Ascending aorta (tissue), 2 donors: Measurements from ENCODE around the gene KCNE1. TPM values are rescaled to one million over a fixed set of nuclear protein-coding genes. Genes with fewer than 3 reads are reported as not detected.
A peak's percentile ranks its signal among the peaks of the same experiment; 100 is the strongest.

Source experiments
- DNase-seq, 2 donors: peaks; one replicate each; pipeline ENCODE4 v3.0.0-alpha.2; 2019; ENCODE audit warnings: low spot score in 2 of 2
- H3K27ac ChIP-seq, 2 donors: fragments of 200-600 bp; sonication (generic); one replicate each; pipeline ENCODE4 v1.5.1; 2016 to 2017; ENCODE audit warnings: mild to moderate bottlenecking in 1 of 2
- H3K27me3 ChIP-seq: fragments of 200-600 bp; sonication (generic); one replicate; pipeline ENCODE4 v1.5.1; 2017
- H3K36me3 ChIP-seq, 2 donors: fragments of 200-600 bp; sonication (generic); one replicate each; pipeline ENCODE4 v1.5.1; 2016
- H3K4me1 ChIP-seq, 2 donors: fragments of 200-600 bp; sonication (generic); one replicate each; pipeline ENCODE4 v1.5.1; 2016 to 2017; ENCODE audit warnings: mild to moderate bottlenecking in 1 of 2
- H3K4me3 ChIP-seq, 2 donors: fragments of 200-600 bp; sonication (generic); one replicate each; pipeline ENCODE4 v1.5.1; 2016 to 2017; ENCODE audit warnings: mild to moderate bottlenecking in 1 of 2
- H3K9me3 ChIP-seq, 2 donors: fragments of 200-600 bp; sonication (generic); one replicate each; pipeline ENCODE4 v1.5.1; 2016
- CTCF ChIP-seq, 3 experiments: fragments of 200-600 bp in 2 of 3; fragments of 450-650 bp in 1 of 3; sonication (generic) in 2 of 3; IDR thresholded peaks; one replicate each; pipeline ENCODE4 v1.5.1; 2016 to 2019; ENCODE audit warnings: antibody characterized with exemption in 3 of 3, mild to moderate bottlenecking in 1 of 3, moderate library complexity in 1 of 3
- intact Hi-C: fragments of 100-400 bp; cut with DNase I; formaldehyde crosslinking; loops from one replicate; pipeline ENCODE4 v1.15.1; 2023
- total RNA-seq: library from RNA; depleted of rRNA; stranded (reverse); fragments of >200 nt; gene quantifications from one replicate; pipeline ENCODE4 v1.1.0, GENCODE V29; 2016

KCNE1 gene
- total RNA-seq, 1 donor from 2014 or later: 5.7 TPM

GRCh38 chr21:34534522-34534921 is 22.5 kb upstream of the KCNE1 start:
- H3K4me1 ChIP-seq: peaks cover 0 to 13% of the 10 kb centered on the region in 2 donors
- no peak for TF ChIP-seq CTCF (IDR thresholded peaks at IDR 0.05)
- H3K27ac ChIP-seq: no peak overlapping the region
- H3K4me3 ChIP-seq: no peak overlapping the region
- H3K36me3 ChIP-seq: no peaks in the 10 kb centered on the region
- no peaks in the 10 kb centered on the region for H3K27me3 ChIP-seq
- no peak for DNase-seq
- H3K9me3 ChIP-seq: no peaks in the 10 kb centered on the region
- intact Hi-C loops: no loop called here

- Histone ChIP-seq H3K27me3 (no peaks in the 10 kb centered on the region), H3K4me3 (no peak overlapping the region)
- intact Hi-C loops: no loop called here
Measured at GRCh38 chr21:34533938-34534337, 21.9 kb upstream of the KCNE1 start.

GRCh38 chr21:34531399-34531798 is 19.4 kb upstream of the KCNE1 start:
- peak overlapping the region in 1 of 2 donors; percentile 23 for H3K27ac ChIP-seq
- no peak for TF ChIP-seq CTCF (IDR thresholded peaks at IDR 0.05)
- H3K4me3 ChIP-seq: no peak overlapping the region
- no peaks in the 10 kb centered on the region for H3K9me3 ChIP-seq
- no peak for DNase-seq
- H3K36me3 ChIP-seq: no peaks in the 10 kb centered on the region
- H3K27me3 ChIP-seq: no peaks in the 10 kb centered on the region
- H3K4me1 ChIP-seq: peaks cover 0 to 22% of the 10 kb centered on the region in 2 donors
- intact Hi-C loops: no loop called here

More at GRCh38 chr21:34533938-34534337, 21.9 kb upstream of the KCNE1 start:
- Histone ChIP-seq H3K9me3 (no peaks in the 10 kb centered on the region), H3K27ac (no peak overlapping the region), H3K36me3 (no peaks in the 10 kb centered on the region), H3K4me1 (peaks cover 0 to 13% of the 10 kb centered on the region in 2 donors)
- no peak for DNase-seq
- no peak for TF ChIP-seq CTCF (IDR thresholded peaks at IDR 0.05)

GRCh38 chr21:34530261-34530660 is 18.3 kb upstream of the KCNE1 start:
- H3K9me3 ChIP-seq: no peaks in the 10 kb centered on the region
- no peaks in the 10 kb centered on the region for H3K27me3 ChIP-seq
- H3K36me3 ChIP-seq: no peaks in the 10 kb centered on the region
- H3K27ac ChIP-seq: peak overlapping the region; percentile 44 to 50
- peaks cover 0 to 22% of the 10 kb centered on the region in 2 donors for H3K4me1 ChIP-seq
- DNase-seq: no peak
- TF ChIP-seq CTCF (IDR thresholded peaks at IDR 0.05): no peak
- intact Hi-C loops: no loop called here
- H3K4me3 ChIP-seq: no peak overlapping the region

GRCh38 chr21:34528131-34528561 is 16.1 kb upstream of the KCNE1 start:
- no peaks in the 10 kb centered on the region for H3K36me3 ChIP-seq
- H3K27me3 ChIP-seq: no peaks in the 10 kb centered on the region
- intact Hi-C loops: loop anchor here (5.0 kb wide), 1 partner anchor 359 kb away; no protein-coding TSS in a partner anchor
- no peak for DNase-seq
- TF ChIP-seq CTCF (IDR thresholded peaks at IDR 0.05): no peak
- H3K9me3 ChIP-seq: no peaks in the 10 kb centered on the region
- H3K4me3 ChIP-seq: no peak overlapping the region
- peak overlapping the region; percentile 69 to 87 for H3K27ac ChIP-seq
- peaks cover 4 to 24% of the 10 kb centered on the region in 2 donors for H3K4me1 ChIP-seq
